DND-41 (cell line): ENCODE results near the gene SUPT3H.

ENCODE experiments used
- EZH2 ChIP-seq: IDR thresholded peaks from 3 replicates; pipeline ENCODE4 v1.6.1; 2012; ENCODE audit warnings: borderline replicate concordance, low read depth, mild to moderate bottlenecking, moderate library complexity, low read length, inconsistent platforms; ENCODE audit not compliant: severe bottlenecking
- TF ChIP-seq, protein P1 (sequence below): IDR thresholded peaks from 2 replicates; pipeline ENCODE4 v1.5.1; 2012; ENCODE audit warnings: borderline replicate concordance, low read length, moderate library complexity, mild to moderate bottlenecking; ENCODE audit not compliant: poor library complexity, severe bottlenecking; ENCODE audit errors: extremely low read depth

DNA sequence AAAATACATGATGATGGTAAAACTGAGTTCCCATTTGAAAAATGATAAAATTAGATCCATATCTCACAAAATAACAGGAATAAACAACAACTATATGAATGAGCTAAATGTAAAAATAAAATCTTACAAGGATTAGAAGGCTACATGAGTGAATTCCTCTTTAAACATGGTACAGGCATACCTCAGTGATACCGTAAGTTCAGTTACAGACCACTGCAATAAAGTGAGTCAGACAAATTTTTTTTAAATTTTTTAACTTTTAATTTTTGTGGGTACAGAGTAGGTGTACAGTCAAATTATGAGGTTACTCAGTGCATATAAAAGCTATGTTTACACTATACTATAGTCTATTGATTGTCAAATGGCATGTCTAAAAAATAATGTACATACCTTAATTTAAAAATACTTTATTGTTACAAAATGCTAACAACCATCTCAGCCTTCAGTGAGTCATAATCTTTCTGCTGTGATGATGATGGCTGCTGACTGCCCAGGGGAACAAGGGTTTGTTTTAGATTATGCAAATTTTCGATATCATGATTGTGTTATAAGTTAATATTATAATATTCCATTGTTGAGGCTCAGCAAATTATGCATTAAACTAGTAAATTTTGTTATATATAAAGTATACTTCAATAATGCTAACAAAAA is 272.4 kb downstream of the SUPT3H start:
- TF ChIP-seq, protein P1, sequence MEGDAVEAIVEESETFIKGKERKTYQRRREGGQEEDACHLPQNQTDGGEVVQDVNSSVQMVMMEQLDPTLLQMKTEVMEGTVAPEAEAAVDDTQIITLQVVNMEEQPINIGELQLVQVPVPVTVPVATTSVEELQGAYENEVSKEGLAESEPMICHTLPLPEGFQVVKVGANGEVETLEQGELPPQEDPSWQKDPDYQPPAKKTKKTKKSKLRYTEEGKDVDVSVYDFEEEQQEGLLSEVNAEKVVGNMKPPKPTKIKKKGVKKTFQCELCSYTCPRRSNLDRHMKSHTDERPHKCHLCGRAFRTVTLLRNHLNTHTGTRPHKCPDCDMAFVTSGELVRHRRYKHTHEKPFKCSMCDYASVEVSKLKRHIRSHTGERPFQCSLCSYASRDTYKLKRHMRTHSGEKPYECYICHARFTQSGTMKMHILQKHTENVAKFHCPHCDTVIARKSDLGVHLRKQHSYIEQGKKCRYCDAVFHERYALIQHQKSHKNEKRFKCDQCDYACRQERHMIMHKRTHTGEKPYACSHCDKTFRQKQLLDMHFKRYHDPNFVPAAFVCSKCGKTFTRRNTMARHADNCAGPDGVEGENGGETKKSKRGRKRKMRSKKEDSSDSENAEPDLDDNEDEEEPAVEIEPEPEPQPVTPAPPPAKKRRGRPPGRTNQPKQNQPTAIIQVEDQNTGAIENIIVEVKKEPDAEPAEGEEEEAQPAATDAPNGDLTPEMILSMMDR, result no peak
- no peak for TF ChIP-seq EZH2
